ENCODE data around the gene DSCAM. TPM values are rescaled to one million over a fixed set of nuclear protein-coding genes. Genes with fewer than 3 reads are reported as not detected.

Gene DSCAM
- total RNA-seq, 1 donor from 2014 or later = not detected

DNA sequence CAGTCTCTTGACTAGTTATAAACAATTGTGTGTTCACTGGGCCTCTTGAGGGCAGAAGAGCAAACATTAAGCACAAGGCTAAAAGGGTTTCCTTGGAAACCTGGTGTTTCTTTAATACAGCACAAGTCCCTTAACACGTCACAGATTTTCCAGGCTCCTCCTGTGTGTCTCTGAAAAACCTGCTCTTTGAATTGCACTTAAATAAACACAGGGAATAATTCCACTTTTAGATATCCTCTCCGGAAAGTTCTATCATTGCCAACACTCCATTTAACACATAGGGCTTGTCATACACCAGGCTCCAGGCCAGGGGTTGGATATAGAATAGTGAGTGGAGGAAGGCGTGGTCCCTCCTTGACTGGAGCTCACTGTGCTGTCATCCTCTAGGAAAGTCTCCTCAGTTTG lies 442.6 kb downstream of the DSCAM start:
- no peaks in the 10 kb centered on the region for H3K27me3 ChIP-seq
- intact Hi-C loops (cut with DNase I) = no loop called here
- DNase-seq (ENCODE audit: low spot score in 2 of 2) = no peak
- H3K4me1 ChIP-seq = no peaks in the 10 kb centered on the region
- TF ChIP-seq, protein P1, sequence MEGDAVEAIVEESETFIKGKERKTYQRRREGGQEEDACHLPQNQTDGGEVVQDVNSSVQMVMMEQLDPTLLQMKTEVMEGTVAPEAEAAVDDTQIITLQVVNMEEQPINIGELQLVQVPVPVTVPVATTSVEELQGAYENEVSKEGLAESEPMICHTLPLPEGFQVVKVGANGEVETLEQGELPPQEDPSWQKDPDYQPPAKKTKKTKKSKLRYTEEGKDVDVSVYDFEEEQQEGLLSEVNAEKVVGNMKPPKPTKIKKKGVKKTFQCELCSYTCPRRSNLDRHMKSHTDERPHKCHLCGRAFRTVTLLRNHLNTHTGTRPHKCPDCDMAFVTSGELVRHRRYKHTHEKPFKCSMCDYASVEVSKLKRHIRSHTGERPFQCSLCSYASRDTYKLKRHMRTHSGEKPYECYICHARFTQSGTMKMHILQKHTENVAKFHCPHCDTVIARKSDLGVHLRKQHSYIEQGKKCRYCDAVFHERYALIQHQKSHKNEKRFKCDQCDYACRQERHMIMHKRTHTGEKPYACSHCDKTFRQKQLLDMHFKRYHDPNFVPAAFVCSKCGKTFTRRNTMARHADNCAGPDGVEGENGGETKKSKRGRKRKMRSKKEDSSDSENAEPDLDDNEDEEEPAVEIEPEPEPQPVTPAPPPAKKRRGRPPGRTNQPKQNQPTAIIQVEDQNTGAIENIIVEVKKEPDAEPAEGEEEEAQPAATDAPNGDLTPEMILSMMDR (IDR thresholded peaks at IDR 0.05) = no peak
- no peak overlapping the region for H3K27ac ChIP-seq
- H3K9me3 ChIP-seq = peaks cover 0 to 4% of the 10 kb centered on the region in 2 donors
- no peaks in the 10 kb centered on the region for H3K36me3 ChIP-seq
- H3K4me3 ChIP-seq = no peak overlapping the region

DNA sequence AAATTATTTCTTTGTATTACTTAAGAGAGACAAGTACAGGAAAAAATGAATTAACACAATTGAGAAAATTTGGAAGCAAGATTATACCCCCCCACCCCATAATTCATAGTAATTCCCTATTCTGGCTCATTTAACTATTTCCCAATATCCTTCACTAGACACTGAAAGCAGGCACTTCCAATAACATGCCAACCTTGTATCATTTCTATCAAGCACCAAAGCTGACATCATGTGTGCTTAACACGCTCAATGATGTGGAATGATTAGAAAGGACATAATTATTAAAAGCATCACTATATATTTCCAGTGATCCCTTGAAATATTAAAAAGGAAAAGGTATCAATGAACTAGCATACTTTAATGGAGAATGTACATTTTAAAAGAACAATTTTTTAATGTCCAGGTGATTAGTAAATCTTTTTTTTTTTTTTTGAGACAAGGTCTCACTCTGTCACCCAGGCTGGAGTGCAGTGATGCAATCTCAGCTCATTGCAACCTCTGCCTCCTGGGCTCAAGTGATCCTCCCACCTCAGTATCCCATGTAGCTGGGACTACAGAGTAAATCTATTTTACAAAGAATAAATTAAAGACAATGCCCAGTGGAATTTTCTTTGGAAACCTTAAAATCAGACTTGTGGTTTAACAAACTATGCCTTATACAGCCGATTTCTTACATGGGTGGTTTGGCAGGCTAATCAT lies 443.9 kb downstream of the DSCAM start:
- peaks cover 0 to 4% of the 10 kb centered on the region in 2 donors for H3K9me3 ChIP-seq
- intact Hi-C loops (cut with DNase I) = no loop called here
- TF ChIP-seq, protein P1 (IDR thresholded peaks at IDR 0.05) = no peak
- no peak for DNase-seq (ENCODE audit: low spot score in 2 of 2)
- no peaks in the 10 kb centered on the region for H3K27me3 ChIP-seq
- no peaks in the 10 kb centered on the region for H3K36me3 ChIP-seq
- H3K4me3 ChIP-seq = no peak overlapping the region
- no peak overlapping the region for H3K27ac ChIP-seq
- no peaks in the 10 kb centered on the region for H3K4me1 ChIP-seq

DNA sequence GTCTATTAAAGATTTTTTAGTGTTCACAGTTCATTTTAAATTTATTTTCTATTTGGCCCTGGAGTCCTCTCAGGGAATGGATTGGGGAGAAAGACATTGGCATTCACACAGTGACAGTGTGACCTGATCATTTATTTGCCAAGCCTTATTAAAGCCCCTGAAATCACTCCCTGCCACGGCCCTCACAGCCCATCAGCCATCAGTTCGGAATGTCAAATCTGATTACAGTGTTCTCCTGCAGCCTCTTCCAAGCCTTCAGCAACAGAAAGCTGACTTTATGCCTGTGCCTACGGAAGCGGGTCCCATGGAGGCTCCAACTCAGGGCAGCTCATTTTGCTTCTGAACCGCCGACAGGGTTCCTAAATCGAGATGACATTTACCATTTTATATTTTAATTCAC lies 451.2 kb downstream of the DSCAM start:
- no peak overlapping the region for H3K4me3 ChIP-seq
- DNase-seq (ENCODE audit: low spot score in 2 of 2) = no peak
- no peaks in the 10 kb centered on the region for H3K9me3 ChIP-seq
- intact Hi-C loops (cut with DNase I) = no loop called here
- H3K27ac ChIP-seq = no peak overlapping the region
- H3K36me3 ChIP-seq = no peaks in the 10 kb centered on the region
- no peaks in the 10 kb centered on the region for H3K4me1 ChIP-seq
- H3K27me3 ChIP-seq = no peaks in the 10 kb centered on the region
- TF ChIP-seq, protein P1 (IDR thresholded peaks at IDR 0.05) = no peak

DNA sequence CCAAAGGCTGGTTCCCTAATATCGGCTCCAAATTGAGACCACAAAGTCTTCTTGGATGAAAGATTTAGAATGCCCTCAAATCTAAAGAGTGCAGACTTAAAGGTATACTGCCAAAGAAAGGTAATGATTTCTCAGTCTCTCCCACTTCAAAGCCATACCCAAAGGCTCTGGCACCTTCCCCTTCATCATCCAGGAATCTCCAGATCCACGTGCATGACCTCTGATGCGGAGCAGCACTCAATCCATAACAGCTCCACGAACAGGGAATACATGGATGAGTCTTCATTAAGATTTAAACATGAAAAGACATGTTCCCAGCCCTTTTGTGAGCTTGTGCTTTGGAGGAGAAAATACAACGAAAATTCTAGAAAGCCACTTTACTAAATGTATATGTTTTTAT lies 453.9 kb downstream of the DSCAM start:
- DNase-seq (ENCODE audit: low spot score in 2 of 2) = no peak
- intact Hi-C loops (cut with DNase I) = no loop called here

DNA sequence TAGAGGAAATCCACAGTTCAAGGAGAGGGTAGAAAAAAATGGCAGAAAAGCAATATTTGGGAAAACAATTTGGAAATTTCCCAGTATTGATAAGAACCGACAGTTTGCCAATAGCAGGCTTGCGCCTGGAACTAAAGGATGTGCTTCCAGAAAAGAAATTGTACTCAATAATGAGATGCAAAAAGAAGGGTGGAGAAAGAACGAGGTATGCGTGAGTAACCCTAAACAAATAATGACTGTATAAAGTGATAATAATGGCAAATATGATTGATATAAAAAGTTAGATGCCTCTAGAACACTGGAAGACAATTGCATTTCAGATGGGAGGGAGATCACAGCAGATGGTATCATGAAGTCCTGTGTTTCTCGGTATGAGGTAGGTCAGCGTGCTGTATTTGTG lies 458.9 kb downstream of the DSCAM start:
- Histone ChIP-seq H3K27me3 (no peaks in the 10 kb centered on the region), H3K4me3 (no peak overlapping the region), H3K4me1 (no peaks in the 10 kb centered on the region), H3K27ac (no peak overlapping the region), H3K9me3 (no peaks in the 10 kb centered on the region), H3K36me3 (no peaks in the 10 kb centered on the region)
- TF ChIP-seq, protein P1 (IDR thresholded peaks at IDR 0.05) = no peak
- intact Hi-C loops (cut with DNase I) = loop anchor here (5.0 kb wide), 1 partner anchor 246 kb away; no protein-coding TSS in a partner anchor
- DNase-seq (ENCODE audit: low spot score in 2 of 2) = no peak

More for the DNA sequence above, 453.9 kb downstream of the DSCAM start:
- TF ChIP-seq, protein P1 (IDR thresholded peaks at IDR 0.05) = no peak
- Histone ChIP-seq H3K9me3 (no peaks in the 10 kb centered on the region), H3K4me1 (no peaks in the 10 kb centered on the region), H3K4me3 (no peak overlapping the region), H3K27me3 (no peaks in the 10 kb centered on the region), H3K27ac (no peak overlapping the region), H3K36me3 (no peaks in the 10 kb centered on the region)
